NCI-H345 (cell line): Measurements from ENCODE around the gene CCDC134.
A peak's percentile ranks its signal among the peaks of the same experiment; 100 is the strongest.

ENCODE experiments used
- DNase-seq: peaks from one replicate; lab custom pipeline; 2025; lab: John Stamatoyannopoulos, UW

The CCDC134 gene

DNA sequence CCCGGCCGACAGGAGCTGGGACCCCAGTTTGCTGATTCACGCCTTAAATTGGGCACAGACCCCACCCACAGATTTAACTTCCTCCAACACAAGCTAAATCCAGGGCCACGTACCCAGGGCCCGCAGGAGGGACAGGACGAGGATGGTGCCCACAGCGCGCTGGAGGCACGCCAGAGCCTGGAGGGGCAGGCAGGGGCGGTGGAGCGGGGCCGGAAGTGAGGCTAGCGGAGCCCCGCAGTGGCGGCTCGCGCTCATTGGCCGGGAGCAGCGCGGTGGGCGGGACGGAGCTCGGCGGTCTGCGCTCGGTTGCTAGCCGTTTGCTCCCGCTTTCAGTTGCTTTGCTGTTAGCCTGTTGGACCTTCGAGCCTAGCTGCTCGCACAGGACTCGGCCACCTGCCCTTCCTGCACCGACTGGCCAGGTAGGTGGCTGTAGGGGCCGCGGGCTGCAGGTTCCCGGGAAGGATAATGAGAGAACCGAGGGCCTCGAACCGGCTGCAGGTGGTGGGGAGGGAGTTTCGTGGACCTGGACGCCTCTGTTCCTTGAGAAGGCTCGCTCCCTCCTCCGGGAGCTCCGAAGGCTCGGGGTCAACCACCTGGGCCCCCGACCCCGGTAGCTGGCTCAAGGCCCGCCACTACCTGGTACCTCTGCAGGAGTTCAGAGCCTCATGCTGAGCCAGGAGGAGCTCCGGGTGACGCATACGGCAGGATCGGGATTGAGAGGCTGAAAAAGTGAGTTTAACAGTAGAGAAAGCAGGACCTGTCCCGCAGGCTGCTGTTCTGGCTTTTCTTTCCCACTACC is at the start of gene CCDC134:
Gene CCDC134 (plus strand): TSS at position 332 of the 799 bp plus-strand sequence. CDS start 8,212 bp downstream, outside the sequence.
- DNase-seq = peak; percentile 89

DNA sequence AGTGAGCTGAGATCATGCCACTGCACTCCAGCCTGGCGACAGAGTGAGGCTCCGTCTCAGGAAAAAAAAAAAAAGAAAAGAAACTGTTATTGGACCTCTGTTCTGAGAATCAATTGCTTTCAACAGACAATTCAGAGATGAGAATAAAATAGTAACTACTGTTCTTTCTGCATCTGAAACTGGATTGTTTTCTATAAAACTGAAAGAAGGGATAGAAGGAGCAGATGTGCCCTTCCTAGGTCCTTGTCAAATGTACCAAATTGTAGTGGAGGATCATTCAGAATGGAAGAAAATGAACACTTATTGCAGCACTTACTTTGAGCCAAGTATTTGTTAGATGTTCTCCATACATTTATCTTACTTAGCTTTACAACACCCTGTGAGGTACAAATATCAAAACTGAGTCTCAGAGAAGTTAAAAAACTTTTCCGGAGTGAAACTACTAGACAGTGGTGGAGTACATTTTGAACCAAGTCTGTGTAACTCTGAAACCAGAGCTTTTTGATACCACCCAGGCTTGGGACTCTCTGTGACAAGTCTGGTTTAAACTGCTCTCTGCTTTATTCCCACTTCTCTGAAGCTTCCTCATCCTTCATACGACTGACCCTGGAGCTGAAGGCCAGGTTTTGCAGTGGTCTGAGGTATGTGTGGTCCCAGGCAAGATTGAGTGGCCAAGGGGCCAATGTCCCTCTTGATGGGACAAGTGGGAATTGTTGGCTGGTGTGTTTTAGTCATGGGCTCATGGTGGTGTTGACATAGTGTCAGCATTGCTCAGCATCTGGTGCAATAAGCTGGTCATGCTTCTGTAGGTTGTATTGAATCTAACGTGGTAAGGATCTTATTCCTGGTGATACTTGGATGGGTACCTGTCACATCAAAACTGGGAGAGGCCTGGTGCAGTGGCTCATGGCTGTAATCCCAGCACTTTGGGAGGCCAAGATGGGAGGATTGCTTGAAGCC is 48.2 kb upstream of the CCDC134 start:
- DNase-seq = no peak

DNA sequence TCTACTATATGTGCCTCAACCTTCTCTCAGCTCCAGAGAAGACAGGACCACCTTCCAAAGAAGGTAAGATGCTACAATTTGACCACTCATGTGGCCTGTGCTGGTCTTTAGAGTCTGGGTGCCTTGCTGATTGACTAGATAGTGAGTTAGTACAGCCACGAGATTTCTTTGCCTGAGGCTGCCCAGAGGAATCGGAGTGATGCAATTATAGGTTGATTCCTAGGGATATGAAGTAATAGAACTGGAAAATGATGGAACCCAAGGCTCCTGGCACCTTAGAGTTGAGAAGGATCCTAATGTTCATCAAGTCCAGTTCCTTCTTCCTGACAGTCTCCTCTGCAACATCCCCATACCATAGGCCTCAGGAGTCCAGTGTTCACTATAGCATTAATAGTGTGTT is 46.5 kb upstream of the CCDC134 start:
- DNase-seq = no peak

DNA sequence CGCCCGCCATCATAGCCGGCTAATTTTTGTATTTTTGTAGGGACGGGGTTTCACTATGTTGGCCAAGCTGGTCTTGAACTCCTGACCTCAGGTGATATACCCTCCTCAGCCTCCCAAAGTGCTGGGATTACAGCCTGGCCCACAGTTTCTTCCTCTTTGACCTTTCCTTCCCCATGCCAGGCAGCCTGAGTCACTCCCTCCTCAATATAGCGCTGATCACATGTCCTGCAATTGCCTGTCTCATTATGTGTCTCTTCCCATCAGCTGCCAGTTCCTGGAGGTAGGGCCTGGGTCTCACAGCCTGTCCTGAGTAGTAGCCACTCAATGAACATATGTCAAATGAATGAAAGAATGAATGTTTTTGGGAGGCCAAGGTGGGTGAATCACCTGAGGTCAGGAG is 43.0 kb upstream of the CCDC134 start:
- DNase-seq = no peak

DNA sequence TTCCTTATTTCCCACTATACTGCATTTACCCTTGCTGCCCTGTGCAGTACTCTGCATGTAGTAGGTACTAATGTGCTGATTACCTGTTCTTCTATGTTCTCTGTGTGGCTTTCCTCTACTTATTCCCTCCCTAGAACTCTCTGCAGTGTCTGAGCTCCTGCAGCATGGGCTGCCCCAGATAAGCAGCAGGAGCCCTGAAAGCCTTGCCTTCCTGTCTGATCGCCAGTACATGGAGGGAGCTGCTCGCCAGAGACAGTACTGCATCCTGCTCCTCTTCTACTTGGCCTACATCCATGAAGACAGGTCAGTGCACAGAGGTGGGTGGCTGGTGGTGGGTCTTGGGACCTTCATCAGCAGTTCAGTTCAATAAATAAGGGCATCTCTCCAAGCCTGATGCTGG is 42.2 kb upstream of the CCDC134 start:
- DNase-seq = no peak

DNA sequence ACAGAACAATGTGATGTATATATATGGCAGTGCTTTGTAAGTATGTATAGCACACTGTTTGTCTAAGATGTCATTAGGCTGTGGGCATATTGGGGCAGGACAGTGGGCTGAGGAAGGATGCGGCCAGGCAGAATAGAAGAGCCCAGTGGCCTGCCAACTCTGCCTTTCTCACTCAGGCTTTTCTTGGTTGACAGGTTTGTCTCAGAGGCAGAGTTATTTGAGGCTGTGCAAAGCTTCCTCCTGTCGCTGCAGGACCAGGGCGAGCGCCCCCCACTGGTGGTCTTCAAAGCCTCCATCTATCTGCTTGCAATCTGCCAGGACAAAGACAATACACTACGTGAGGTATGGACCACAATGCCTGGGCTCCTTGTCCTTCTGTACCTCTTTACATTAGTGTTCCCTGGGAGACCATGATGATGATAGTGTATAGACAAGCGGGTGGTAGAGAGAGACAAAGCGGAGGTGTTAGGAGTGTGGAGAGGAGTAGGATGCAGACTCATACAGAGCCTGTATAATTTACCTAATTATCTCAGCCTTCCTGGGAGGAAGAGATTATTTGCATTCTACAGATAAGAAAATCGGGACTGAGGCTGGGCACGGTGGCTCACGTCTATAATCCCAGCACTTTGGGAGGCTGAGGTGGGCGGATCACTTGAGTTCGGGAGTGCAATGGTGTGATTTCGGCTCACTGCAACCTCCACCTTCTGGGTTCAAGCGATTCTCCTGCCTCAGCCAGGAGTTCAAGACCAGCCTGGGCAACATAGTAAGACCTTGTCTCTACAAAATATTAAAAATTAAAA is 37.3 kb upstream of the CCDC134 start:
- DNase-seq = peak; percentile 86

DNA sequence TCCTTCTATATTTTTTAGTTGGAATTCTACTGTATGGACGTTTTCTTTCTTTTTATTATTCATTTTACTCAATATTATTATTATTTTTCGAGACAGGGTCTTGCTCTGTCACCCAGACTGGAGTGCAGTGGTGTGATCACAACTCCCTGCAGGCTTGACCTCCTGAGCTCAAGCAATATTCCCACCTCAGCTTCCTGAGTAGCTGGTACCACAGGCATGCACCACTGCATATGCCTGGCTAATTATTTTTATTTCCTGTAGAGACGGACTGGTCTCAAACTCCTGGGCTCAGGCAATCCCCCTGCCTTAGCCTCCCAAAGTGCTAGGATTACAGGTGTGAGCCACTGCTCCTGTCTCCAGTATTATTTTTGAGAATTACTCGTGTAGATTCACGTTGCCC is 34.0 kb upstream of the CCDC134 start:
- DNase-seq = no peak

DNA sequence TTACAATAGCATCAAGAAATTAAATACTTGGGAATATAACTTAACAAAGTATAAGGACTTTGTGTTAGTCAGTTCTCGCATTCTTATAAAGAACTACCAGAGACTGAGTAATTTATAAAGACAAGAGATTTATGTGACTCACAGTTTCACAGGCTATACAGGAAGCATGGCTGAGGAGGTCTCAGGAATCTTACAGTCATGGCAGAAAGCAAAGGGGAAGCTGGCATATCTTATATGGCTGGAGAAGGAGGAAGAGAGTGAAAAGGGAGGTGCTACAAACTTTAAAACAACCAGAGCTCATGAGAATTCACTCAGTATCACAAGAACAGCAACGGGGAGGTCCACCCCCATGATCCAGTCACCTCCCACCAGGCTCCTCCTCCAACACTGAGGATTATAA is 32.0 kb upstream of the CCDC134 start:
- DNase-seq = no peak

DNA sequence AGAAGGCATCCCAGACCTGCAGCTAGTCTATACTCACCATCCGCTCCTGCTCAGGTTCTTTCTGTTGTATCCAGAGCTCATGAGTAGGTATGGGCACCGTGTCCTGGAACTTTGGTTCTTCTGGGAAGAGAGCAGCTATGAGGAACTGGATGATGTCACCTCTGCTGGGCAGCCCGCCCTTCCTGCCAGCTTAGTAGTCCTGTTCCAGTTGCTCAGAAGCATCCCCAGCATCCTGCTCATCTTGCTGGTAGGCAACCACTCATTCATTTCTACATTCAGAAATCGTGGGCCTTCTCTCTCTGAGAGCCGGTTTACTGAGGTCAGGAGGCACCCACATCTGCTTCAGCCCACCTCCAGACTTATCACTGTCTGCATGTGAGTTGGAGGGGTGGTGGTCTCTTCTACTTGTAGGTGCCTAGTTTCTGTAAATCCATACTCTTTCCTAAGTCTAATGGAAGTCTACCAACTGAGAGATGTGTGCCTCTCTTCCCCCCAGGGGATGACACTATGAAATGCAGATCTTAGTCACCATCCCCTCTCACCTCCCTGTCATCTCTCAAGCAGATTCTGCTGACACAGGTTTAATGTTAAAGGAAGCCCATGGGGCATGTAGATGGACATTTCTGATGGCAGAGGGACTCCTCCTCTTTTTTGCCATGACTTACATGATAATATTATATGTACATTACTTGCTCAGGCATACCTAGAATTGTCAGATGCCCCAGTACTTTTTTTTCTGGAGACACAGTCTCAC is 29.6 kb upstream of the CCDC134 start:
- DNase-seq = no peak

DNA sequence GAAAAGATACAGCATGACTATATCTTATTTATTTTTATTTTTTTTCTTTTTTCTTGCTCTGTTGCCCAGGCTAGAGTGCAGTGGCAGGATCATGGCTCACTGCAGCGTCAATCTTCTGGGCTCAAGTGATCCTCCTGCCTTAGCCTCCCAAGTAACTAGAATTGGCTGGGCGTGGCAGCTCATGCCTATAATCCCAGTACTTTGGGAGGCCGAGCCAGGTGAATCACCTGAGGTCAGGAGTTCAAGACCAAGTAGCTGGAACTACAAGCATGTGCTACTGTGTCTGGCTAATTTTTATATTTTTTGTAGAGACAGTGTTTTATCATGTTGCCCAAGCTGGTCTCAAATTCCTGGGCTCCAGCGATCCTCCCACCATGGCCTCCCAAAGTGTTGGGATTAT is 28.3 kb upstream of the CCDC134 start:
- DNase-seq = no peak

DNA sequence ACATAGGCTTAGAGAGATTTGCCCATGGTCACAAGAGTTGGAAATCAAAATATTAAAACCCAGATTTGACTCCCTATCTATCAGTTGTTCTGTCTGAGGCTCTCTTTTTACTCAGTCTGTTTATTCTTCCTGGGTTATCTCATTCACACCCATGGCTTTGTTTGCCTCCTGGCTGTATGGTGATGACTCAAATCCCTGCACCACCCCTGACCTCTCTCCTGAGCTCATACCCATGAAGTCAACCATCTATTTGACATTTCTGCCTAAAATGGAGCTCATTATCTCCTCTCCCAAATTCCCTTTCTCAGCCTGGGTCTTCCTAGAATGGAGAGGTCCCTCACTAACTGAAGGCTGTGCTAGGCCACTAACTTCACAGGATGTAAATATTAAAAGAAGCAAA is 27.8 kb upstream of the CCDC134 start:
- no peak for DNase-seq

DNA sequence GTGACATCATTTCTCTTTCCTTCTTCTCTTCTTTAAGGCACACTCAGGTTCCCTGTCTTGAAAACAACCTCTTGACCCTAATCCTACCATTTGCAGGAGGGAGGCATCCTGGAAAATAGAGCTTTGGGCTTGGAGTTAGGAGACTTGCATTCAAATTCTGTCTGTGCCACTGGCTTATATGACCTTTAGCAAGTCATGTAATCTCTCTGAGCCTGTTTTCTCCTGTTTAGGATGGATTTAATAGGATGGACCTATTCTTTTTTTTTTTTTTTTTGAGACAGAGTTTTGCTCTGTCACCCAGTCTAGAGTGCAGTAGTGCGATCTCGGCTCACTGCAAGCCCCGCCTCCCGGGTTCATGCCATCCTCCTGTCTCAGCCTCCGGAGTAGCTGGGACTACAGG is 25.1 kb upstream of the CCDC134 start:
- DNase-seq = no peak

DNA sequence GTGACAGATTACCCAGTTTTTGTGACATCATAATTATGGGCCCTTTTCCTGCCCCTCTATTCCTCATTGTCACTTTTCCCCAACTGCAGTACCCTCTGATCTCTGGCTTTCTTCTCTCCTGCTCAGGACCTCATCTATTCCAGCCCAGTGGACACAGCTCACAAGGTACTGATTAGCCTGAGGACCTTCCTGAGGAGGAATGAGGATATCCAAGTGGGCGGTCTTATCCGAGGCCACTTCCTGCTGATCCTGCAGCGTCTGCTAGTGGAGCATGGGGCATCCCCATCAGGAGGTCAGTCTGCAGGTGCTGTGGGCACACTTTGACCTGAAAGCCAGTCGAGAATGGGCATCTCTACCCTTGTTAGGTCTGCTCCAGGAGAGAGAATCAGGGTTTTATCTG is 24.5 kb upstream of the CCDC134 start:
- DNase-seq = no peak

DNA sequence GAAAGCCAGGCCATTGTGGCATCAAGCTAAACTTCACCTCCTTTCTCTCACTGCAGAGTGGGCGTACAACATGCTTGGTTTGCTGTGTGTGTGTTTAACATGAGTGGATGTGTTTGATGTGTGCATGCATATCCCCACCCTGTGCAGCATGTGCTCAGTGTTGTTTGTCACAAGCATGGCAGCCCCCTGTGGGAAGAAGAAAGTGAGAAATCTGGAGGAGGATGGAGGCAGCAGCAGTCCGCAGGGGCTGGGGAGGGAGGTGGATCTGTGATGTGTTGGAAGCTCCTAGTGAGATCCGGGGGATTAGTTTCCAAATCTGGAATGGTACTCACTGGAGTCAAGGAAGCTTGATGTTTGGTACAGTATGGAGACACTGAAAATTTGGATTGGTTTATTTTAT is 24.1 kb upstream of the CCDC134 start:
- no peak for DNase-seq

DNA sequence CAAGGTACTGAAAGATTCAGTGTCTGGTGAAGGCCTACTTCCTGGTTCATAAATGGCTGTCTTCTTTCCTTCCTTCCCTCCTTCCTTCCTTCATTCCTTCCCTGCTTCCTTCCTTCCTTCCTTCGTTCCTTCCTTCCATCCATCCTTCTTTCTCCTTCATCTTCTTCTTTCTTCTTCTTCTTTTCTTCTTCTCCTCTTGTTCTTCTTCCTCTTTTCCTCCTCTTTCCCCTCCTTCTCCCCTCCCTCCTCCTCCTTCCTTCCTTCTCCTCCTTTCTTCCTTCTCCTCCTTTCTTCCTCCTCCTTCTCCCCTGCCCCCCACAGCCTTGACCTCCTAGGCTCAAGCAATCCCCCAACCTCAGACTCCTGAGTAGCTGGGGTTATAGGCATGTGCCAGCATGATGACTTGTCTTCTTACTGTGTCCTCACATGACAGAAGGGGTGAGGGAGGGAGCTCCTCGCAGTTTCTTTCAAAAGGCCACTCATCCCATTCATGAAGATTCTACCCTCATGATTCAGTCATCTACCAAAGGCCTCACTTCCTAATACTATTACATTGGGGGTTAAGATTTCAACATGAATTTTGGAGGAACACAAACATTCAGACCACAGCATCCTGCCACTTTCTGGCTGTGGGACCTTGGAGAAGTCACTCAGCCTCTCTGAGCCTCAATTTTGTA is 22.6 kb upstream of the CCDC134 start:
- no peak for DNase-seq

DNA sequence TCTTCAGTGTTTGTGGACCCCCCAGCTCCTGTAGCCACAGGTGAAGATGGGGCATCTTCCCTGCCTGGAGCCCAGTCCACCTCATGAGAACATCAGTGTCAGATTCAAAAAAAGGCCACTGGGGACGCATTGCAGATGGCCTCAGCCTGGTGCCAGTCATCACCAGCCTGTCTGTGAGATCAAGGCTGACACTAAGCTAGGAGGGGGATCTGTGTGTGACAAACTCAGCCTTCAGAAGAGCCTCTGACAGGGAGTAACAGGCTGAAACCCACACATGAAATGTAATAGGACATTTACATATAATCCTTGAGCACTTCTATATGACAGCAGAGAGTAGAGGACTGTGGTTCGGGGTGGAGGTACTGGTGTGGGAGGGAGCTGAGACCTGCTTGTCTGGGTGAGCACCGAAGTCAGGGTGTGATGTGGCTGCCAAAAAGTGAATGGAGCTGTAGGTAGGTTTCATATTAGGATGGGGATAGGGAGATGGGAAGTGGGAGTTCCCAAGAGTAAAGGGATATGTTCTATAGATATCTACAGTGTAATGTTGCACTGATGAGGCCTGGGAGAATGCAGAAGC is 20.5 kb upstream of the CCDC134 start:
- no peak for DNase-seq

DNA sequence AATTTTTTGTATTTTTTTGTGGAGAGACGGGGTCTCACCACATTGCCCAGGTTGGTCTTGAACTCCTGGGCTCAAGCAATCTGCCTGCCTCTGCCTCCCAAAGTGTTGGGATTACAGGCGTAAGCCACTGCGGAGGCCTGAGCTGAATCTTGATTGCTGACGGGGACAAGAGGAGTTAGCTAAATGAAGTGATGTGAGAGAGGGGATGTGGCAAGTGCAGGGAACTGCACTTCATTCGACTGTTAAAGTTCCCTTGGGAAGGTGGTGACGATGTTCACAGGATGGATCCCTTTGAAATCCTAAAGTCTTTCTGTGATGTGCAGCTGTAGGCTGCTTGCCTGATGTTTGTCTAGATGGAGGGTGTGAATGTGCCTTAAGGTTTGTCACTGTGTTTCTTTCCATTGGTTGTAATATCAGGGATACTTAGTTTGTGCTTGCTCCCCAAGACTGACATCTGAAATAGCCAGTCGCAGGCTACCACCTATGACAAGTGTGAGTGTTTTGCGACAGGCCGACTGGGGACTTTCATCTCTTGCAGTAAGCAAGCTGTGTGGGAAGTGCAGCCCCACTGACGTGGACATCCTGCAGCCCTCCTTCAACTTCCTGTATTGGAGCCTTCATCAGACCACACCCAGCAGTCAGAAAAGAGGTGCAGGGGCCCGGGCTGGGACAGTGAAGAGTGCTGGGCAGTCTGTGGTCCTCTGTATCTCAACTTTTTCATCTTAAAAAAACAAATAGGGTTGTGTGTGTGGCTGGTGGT is 19.6 kb upstream of the CCDC134 start:
- no peak for DNase-seq

DNA sequence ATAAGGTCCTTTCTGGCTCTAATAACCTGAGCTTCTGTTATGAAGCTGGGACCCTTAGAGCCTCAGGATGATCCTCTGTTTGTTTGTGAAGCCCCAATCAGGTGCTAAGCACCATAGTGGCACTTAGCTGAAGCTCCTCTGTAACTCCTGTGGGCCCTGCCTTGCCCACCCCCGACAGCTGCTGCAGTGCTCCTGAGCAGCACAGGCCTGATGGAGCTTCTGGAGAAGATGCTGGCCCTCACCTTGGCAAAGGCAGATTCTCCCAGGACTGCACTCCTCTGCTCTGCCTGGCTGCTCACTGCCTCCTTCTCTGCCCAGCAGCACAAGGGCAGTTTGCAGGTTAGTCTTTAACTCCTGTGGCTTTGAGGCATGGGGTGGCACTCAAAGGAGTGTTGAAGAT is 19.0 kb upstream of the CCDC134 start:
- no peak for DNase-seq

DNA sequence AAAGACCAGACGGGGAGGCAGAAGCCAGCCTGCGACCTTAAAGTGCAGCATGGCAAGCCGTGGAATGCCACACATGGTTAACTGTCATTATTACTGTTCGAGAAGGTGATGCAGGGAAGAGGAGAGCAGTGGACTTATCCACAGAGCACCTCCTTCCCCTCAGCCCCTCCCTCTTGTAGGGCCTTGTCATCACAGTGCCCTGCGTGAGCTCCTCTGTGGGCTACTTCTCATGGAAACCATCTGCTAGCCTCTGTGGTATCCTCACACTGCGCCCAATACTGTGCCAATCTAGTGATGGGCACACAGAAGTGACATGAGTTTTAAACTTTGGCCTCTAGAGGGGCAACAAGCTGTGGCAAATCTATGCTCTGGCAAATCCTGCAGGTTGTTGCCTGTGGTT is 18.2 kb upstream of the CCDC134 start:
- no peak for DNase-seq

DNA sequence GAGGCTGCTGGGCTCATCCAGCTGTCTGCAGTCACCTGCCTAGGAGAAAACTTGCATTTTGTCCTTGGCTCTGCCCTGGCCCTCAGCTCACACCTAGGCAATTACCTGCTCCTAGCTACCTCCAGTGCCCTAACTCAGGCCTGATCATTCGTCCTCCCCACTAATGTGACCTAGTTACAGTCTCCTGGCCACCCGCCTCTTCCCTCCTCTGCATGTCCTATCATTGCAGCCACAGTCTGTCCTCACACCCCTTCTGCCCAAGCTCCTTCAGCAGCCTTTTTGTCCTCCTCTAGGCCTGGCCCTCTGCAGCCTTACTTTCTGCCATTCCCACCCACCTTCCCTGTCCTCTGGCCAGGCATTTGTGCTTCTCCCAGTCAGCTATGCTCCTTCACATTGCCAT is 17.7 kb upstream of the CCDC134 start:
- DNase-seq = no peak
